ENCODE measurements around the gene ZNF331. TPM values are rescaled to one million over a fixed set of nuclear protein-coding genes. Genes with fewer than 3 reads are reported as not detected.
A peak's percentile ranks its signal among the peaks of the same experiment; 100 is the strongest.
"Not testable (repeated sequence)": the region's sequence is repeated elsewhere in the genome, so short reads cannot be mapped to it uniquely, and the experiment has no call there.

ZNF331 gene
- total RNA-seq, 5 donors from 2014 or later (not counting 1 experiment from before 2014, with no cell fraction given): 35.9 to 455 (median 48.5) TPM

GRCh38 chr19:53504365-53504703, 33.6 kb upstream of the ZNF331 start:
- H3K9me3 ChIP-seq; H3K27ac ChIP-seq (ENCODE audit: low read length); H3K36me3 Mint-ChIP-seq; POLR2A ChIA-PET; CTCF ChIA-PET; H3K4me1 ChIP-seq (ENCODE audit: control insufficient read depth in 1 of 2, extremely low read depth in 1 of 2, insufficient read depth in 2 of 2, low read length in 2 of 2); H3K36me3 ChIP-seq (ENCODE audit: control insufficient read depth in 2 of 2, extremely low read depth in 1 of 2, insufficient read depth in 1 of 2, low read length in 1 of 2); H3K27ac Mint-ChIP-seq; H3K4me1 Mint-ChIP-seq; H3K4me3 ChIP-seq (ENCODE audit: control insufficient read depth in 1 of 2, extremely low read depth in 1 of 2, low read length in 1 of 2); DNase-seq: not testable (repeated sequence)
- ATAC-seq (replicated peaks in 1 of 4): peak in 1 of 4 experiments; percentile 49
- peak overlapping the region in 1 of 3 donors; percentile 23 for H3K4me3 Mint-ChIP-seq
- peaks cover 0 to 19% (median 13%) of the 10 kb centered on the region in 3 donors for H3K9me3 Mint-ChIP-seq
- H3K27me3 Mint-ChIP-seq: peaks cover 22% of the 10 kb centered on the region in 2 donors
- peaks cover 2 to 10% of the 10 kb centered on the region in 2 experiments for H3K27me3 ChIP-seq (replicated peaks in 1 of 2; ENCODE audit: control insufficient read depth in 2 of 2, extremely low read depth in 1 of 2, insufficient read depth in 2 of 2, low read length in 1 of 2)
- no CpG with 5 or more reads among the region's 13 CpGs for WGBS (ENCODE audit: insufficient coverage)

DNA sequence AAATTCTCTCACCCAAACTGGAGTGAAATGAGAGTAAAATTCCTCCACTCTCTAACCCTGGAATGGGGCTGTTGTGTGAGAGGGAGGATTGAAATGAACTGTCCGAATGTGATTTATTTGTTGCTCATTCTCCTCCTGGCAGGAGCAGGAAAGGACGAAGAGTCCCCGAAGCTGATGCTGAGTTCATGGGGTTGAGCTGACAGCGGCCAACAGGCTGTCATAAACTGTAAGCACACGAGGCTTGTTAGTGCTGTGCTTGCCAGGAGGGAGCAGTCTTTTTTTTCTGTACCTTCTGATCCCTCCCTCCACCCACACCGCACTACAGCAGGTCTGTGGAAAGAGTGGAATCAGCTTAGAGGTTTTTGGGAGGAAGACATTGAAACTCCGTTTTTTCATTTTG, 33.1 kb upstream of the ZNF331 start:
- Histone ChIP-seq H3K27ac (ENCODE audit: low read length) (no peak overlapping the region), H3K9me3 (no peaks in the 10 kb centered on the region), H3K4me1 (ENCODE audit: control insufficient read depth in 1 of 2, extremely low read depth in 1 of 2, insufficient read depth in 2 of 2, low read length in 2 of 2) (no peaks in the 10 kb centered on the region), H3K27me3 (replicated peaks in 1 of 2; ENCODE audit: control insufficient read depth in 2 of 2, extremely low read depth in 1 of 2, insufficient read depth in 2 of 2, low read length in 1 of 2) (peaks cover 2 to 10% of the 10 kb centered on the region in 2 experiments), H3K36me3 (ENCODE audit: control insufficient read depth in 2 of 2, extremely low read depth in 1 of 2, insufficient read depth in 1 of 2, low read length in 1 of 2) (no peaks in the 10 kb centered on the region), H3K4me3 (ENCODE audit: control insufficient read depth in 1 of 2, extremely low read depth in 1 of 2, low read length in 1 of 2) (no peak overlapping the region)
- Mint-ChIP-seq H3K4me1 (peaks cover 0 to 1% (median 0%) of the 10 kb centered on the region in 3 donors), H3K36me3 (no peaks in the 10 kb centered on the region), H3K4me3 (no peak overlapping the region), H3K9me3 (peaks cover 0 to 17% (median 13%) of the 10 kb centered on the region in 3 donors), H3K27ac (no peak overlapping the region), H3K27me3 (peaks cover 22 to 28% of the 10 kb centered on the region in 2 donors)
- DNase-seq (no peak), ATAC-seq (replicated peaks in 1 of 4) (no peak)
- ChIA-PET CTCF (no interaction called here), POLR2A (no interaction called here)
- no CpG with 5 or more reads among the region's 7 CpGs for WGBS (ENCODE audit: insufficient coverage)

- Mint-ChIP-seq H3K4me1 (peaks cover 0 to 1% (median under 1%) of the 10 kb centered on the region in 3 donors), H3K9me3 (peaks cover 0 to 9% (median 8%) of the 10 kb centered on the region in 3 donors), H3K36me3 (no peaks in the 10 kb centered on the region), H3K4me3 (no peak overlapping the region), H3K27ac (no peak overlapping the region), H3K27me3 (peaks cover 19 to 29% of the 10 kb centered on the region in 2 donors)
- WGBS (ENCODE audit: insufficient coverage): 78% methylated on average over 4 of the region's 8 CpGs
- H3K4me1 ChIP-seq (ENCODE audit: control insufficient read depth in 1 of 2, extremely low read depth in 1 of 2, insufficient read depth in 2 of 2, low read length in 2 of 2): no peaks in the 10 kb centered on the region
- H3K27ac ChIP-seq (ENCODE audit: low read length): no peak overlapping the region
- no peaks in the 10 kb centered on the region for H3K9me3 ChIP-seq
- POLR2A ChIA-PET: no interaction called here
- peaks cover 2 to 10% of the 10 kb centered on the region in 2 experiments for H3K27me3 ChIP-seq (replicated peaks in 1 of 2; ENCODE audit: control insufficient read depth in 2 of 2, extremely low read depth in 1 of 2, insufficient read depth in 2 of 2, low read length in 1 of 2)
- H3K4me3 ChIP-seq (ENCODE audit: control insufficient read depth in 1 of 2, extremely low read depth in 1 of 2, low read length in 1 of 2): no peak overlapping the region
- H3K36me3 ChIP-seq (ENCODE audit: control insufficient read depth in 2 of 2, extremely low read depth in 1 of 2, insufficient read depth in 1 of 2, low read length in 1 of 2): no peaks in the 10 kb centered on the region
- no peak for DNase-seq
- ATAC-seq (replicated peaks in 1 of 4): no peak
- CTCF ChIA-PET: no interaction called here
These were observed 31.2 kb upstream of the ZNF331 start for GRCh38 chr19:53506728-53507127.

- Histone ChIP-seq H3K27me3 (replicated peaks in 1 of 2; ENCODE audit: control insufficient read depth in 2 of 2, extremely low read depth in 1 of 2, insufficient read depth in 2 of 2, low read length in 1 of 2) (peaks cover 2 to 10% of the 10 kb centered on the region in 2 experiments), H3K9me3 (no peaks in the 10 kb centered on the region), H3K4me1 (ENCODE audit: control insufficient read depth in 1 of 2, extremely low read depth in 1 of 2, insufficient read depth in 2 of 2, low read length in 2 of 2) (no peaks in the 10 kb centered on the region), H3K36me3 (ENCODE audit: control insufficient read depth in 2 of 2, extremely low read depth in 1 of 2, insufficient read depth in 1 of 2, low read length in 1 of 2) (no peaks in the 10 kb centered on the region), H3K27ac (ENCODE audit: low read length) (no peak overlapping the region), H3K4me3 (ENCODE audit: control insufficient read depth in 1 of 2, extremely low read depth in 1 of 2, low read length in 1 of 2) (no peak overlapping the region)
- peaks cover 20 to 29% of the 10 kb centered on the region in 2 donors for H3K27me3 Mint-ChIP-seq
- no peak for ATAC-seq (replicated peaks in 1 of 4)
- no peak overlapping the region for H3K4me3 Mint-ChIP-seq
- H3K4me1 Mint-ChIP-seq: peaks cover 0 to 2% (median 1%) of the 10 kb centered on the region in 3 donors
- 84% methylated on average over 13 of the region's 17 CpGs for WGBS (ENCODE audit: insufficient coverage)
- CTCF ChIA-PET: no interaction called here
- no peaks in the 10 kb centered on the region for H3K36me3 Mint-ChIP-seq
- H3K27ac Mint-ChIP-seq: no peak overlapping the region
- DNase-seq: no peak
- H3K9me3 Mint-ChIP-seq: peaks cover 0 to 6% (median 5%) of the 10 kb centered on the region in 3 donors
- POLR2A ChIA-PET: no interaction called here
These were observed 30.2 kb upstream of the ZNF331 start for GRCh38 chr19:53507523-53508442.

DNA sequence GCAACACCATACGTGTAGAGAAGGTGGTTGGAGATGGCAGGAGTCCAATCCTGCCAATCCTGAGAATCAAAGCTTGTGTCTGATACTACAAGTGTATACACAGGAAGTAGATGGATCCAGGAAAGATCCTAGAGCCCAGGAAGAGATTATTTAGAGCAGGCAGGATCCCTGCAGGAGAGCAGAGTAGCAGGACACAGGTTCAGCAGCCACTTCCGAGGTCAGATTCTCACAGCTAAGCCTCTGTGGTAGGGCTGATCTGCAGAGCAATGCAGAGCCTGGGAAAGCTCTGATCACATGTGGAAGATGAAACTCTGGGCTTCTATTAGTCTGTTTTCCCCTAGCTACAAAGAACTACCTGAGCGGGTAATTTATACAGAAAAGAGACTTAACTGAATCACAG, 28.5 kb upstream of the ZNF331 start:
- peaks cover 18 to 29% of the 10 kb centered on the region in 2 donors for H3K27me3 Mint-ChIP-seq
- no peak for DNase-seq
- Histone ChIP-seq H3K36me3 (ENCODE audit: control insufficient read depth in 2 of 2, extremely low read depth in 1 of 2, insufficient read depth in 1 of 2, low read length in 1 of 2) (no peaks in the 10 kb centered on the region), H3K4me3 (ENCODE audit: control insufficient read depth in 1 of 2, extremely low read depth in 1 of 2, low read length in 1 of 2) (no peak overlapping the region), H3K27ac (ENCODE audit: low read length) (no peak overlapping the region), H3K4me1 (ENCODE audit: control insufficient read depth in 1 of 2, extremely low read depth in 1 of 2, insufficient read depth in 2 of 2, low read length in 2 of 2) (no peaks in the 10 kb centered on the region), H3K9me3 (no peaks in the 10 kb centered on the region), H3K27me3 (replicated peaks in 1 of 2; ENCODE audit: control insufficient read depth in 2 of 2, extremely low read depth in 1 of 2, insufficient read depth in 2 of 2, low read length in 1 of 2) (peaks cover 2 to 8% of the 10 kb centered on the region in 2 experiments)
- ChIA-PET POLR2A (no interaction called here), CTCF (interaction anchor here in 1 of 2 donors (0.7 to 1.5 kb wide), 2 partner anchors 84 to 614 kb away, joined by 3 to 6 read pairs; no protein-coding TSS in a partner anchor)
- peaks cover 0 to 2% (median 1%) of the 10 kb centered on the region in 3 donors for H3K4me1 Mint-ChIP-seq
- no peak for ATAC-seq (replicated peaks in 1 of 4)
- peaks cover 0 to 5% (median 5%) of the 10 kb centered on the region in 3 donors for H3K9me3 Mint-ChIP-seq
- WGBS (ENCODE audit: insufficient coverage): 33% methylated on average over 1 of the region's 3 CpGs
- no peak overlapping the region for H3K4me3 Mint-ChIP-seq
- H3K36me3 Mint-ChIP-seq: no peaks in the 10 kb centered on the region
- H3K27ac Mint-ChIP-seq: no peak overlapping the region

- WGBS (ENCODE audit: insufficient coverage): no CpG with 5 or more reads among the region's 5 CpGs
- Mint-ChIP-seq H3K27ac (no peak overlapping the region), H3K27me3 (peaks cover 15 to 27% of the 10 kb centered on the region in 2 donors), H3K36me3 (no peaks in the 10 kb centered on the region), H3K4me3 (no peak overlapping the region), H3K4me1 (peaks cover 0 to 2% (median 0%) of the 10 kb centered on the region in 3 donors), H3K9me3 (peaks cover 0 to 5% (median 2%) of the 10 kb centered on the region in 3 donors)
- no peaks in the 10 kb centered on the region for H3K9me3 ChIP-seq
- DNase-seq (no peak), ATAC-seq (replicated peaks in 1 of 4) (no peak)
- H3K27ac ChIP-seq (ENCODE audit: low read length): no peak overlapping the region
- POLR2A ChIA-PET: no interaction called here
- no peak overlapping the region for H3K4me3 ChIP-seq (ENCODE audit: control insufficient read depth in 1 of 2, extremely low read depth in 1 of 2, low read length in 1 of 2)
- H3K4me1 ChIP-seq (ENCODE audit: control insufficient read depth in 1 of 2, extremely low read depth in 1 of 2, insufficient read depth in 2 of 2, low read length in 2 of 2): no peaks in the 10 kb centered on the region
- CTCF ChIA-PET: interaction anchor here in 1 of 2 donors (0.7 to 1.5 kb wide), 4 partner anchors 36 to 614 kb away, joined by 3 to 6 read pairs (median 3); no protein-coding TSS in a partner anchor
- H3K36me3 ChIP-seq (ENCODE audit: control insufficient read depth in 2 of 2, extremely low read depth in 1 of 2, insufficient read depth in 1 of 2, low read length in 1 of 2): no peaks in the 10 kb centered on the region
- H3K27me3 ChIP-seq (replicated peaks in 1 of 2; ENCODE audit: control insufficient read depth in 2 of 2, extremely low read depth in 1 of 2, insufficient read depth in 2 of 2, low read length in 1 of 2): peaks cover 2 to 4% of the 10 kb centered on the region in 2 experiments
These were observed 28.1 kb upstream of the ZNF331 start for GRCh38 chr19:53509845-53510244.

All from T-cell (primary cell).